ENCODE results near the gene LRRC4. TPM values are rescaled to one million over a fixed set of nuclear protein-coding genes. Genes with fewer than 3 reads are reported as not detected.

Gene LRRC4, protein sequence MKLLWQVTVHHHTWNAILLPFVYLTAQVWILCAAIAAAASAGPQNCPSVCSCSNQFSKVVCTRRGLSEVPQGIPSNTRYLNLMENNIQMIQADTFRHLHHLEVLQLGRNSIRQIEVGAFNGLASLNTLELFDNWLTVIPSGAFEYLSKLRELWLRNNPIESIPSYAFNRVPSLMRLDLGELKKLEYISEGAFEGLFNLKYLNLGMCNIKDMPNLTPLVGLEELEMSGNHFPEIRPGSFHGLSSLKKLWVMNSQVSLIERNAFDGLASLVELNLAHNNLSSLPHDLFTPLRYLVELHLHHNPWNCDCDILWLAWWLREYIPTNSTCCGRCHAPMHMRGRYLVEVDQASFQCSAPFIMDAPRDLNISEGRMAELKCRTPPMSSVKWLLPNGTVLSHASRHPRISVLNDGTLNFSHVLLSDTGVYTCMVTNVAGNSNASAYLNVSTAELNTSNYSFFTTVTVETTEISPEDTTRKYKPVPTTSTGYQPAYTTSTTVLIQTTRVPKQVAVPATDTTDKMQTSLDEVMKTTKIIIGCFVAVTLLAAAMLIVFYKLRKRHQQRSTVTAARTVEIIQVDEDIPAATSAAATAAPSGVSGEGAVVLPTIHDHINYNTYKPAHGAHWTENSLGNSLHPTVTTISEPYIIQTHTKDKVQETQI
- total RNA-seq = 10.4 and 12.6 TPM in 2 replicates

DNA sequence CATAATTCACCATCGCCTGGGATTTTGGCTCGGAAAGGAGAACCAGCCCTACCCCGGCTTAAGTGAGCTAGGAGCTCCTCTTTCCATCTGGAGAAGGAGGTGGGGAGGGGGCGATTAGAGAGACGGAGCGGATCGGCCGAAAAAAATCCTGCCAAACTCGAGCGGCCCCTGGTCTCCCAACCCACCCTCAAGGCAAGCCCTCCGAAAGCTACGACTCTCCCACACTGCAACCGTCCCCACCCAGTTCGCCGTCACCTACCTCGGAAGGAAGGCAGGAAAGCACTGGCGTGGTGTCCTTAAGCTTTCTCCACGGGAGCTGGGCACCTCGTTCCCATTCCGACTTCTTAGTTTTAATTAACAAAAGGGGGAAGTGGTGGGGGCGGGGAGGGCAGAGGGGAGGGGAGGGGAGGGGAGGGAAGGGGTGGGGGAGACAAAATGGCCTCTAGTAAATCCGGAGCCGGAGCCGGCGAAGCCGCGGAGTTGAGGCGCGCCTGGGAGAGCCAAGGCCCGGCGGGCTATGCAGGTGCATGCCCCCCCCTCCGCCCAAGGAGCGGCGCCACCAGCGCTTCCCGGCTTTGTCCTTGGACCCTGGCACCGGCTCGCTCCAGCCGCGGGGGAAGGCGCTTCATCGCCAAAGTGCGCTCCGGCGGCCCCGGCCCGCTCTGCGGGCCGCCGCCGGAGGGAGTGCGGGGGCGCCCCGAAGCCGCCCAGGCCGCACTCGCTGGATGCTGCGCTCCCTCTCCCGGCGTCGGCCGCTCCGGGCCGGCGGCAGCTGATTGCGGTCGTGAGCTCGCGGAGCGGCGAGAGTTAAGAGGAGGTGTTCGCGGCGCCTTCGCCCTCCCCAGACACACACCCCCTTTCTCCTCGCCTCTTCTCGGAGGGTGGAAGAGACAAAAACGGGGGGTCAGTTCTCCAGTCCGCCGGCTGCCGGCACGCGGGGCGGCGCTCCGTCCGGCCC, at the start of gene LRRC4:
LRRC4 (minus strand) TSS at position 784 of the 958 bp plus-strand sequence. CDS start 797 bp downstream, outside the sequence.

Other genes with a start within 250 kb of the LRRC4 start
- gene LEP, start 209.8 kb upstream of the LRRC4 start, total RNA-seq = 0.14 and 0.28 TPM in 2 replicates